Ascending aorta (tissue), 2 donors: ENCODE measurements around the gene TF. TPM values are rescaled to one million over a fixed set of nuclear protein-coding genes. Genes with fewer than 3 reads are reported as not detected.

ENCODE experiments used
- DNase-seq, 2 donors: peaks; one replicate each; pipeline ENCODE4 v3.0.0-alpha.2; 2019; ENCODE audit warnings: low spot score in 2 of 2
- H3K27ac ChIP-seq, 2 donors: fragments of 200-600 bp; sonication (generic); one replicate each; pipeline ENCODE4 v1.5.1; 2016 to 2017; ENCODE audit warnings: mild to moderate bottlenecking in 1 of 2
- H3K27me3 ChIP-seq: fragments of 200-600 bp; sonication (generic); one replicate; pipeline ENCODE4 v1.5.1; 2017
- H3K36me3 ChIP-seq, 2 donors: fragments of 200-600 bp; sonication (generic); one replicate each; pipeline ENCODE4 v1.5.1; 2016
- H3K4me1 ChIP-seq, 2 donors: fragments of 200-600 bp; sonication (generic); one replicate each; pipeline ENCODE4 v1.5.1; 2016 to 2017; ENCODE audit warnings: mild to moderate bottlenecking in 1 of 2
- H3K4me3 ChIP-seq, 2 donors: fragments of 200-600 bp; sonication (generic); one replicate each; pipeline ENCODE4 v1.5.1; 2016 to 2017; ENCODE audit warnings: mild to moderate bottlenecking in 1 of 2
- H3K9me3 ChIP-seq, 2 donors: fragments of 200-600 bp; sonication (generic); one replicate each; pipeline ENCODE4 v1.5.1; 2016
- CTCF ChIP-seq, 3 experiments: fragments of 200-600 bp in 2 of 3; fragments of 450-650 bp in 1 of 3; sonication (generic) in 2 of 3; IDR thresholded peaks; one replicate each; pipeline ENCODE4 v1.5.1; 2016 to 2019; ENCODE audit warnings: antibody characterized with exemption in 3 of 3, mild to moderate bottlenecking in 1 of 3, moderate library complexity in 1 of 3
- intact Hi-C: fragments of 100-400 bp; cut with DNase I; formaldehyde crosslinking; loops from one replicate; pipeline ENCODE4 v1.15.1; 2023
- total RNA-seq: library from RNA; depleted of rRNA; stranded (reverse); fragments of >200 nt; gene quantifications from one replicate; pipeline ENCODE4 v1.1.0, GENCODE V29; 2016

Gene TF
- total RNA-seq, 1 donor from 2014 or later = 62.8 TPM

- no peaks in the 10 kb centered on the region for H3K27me3 ChIP-seq
- DNase-seq = no peak
- no peaks in the 10 kb centered on the region for H3K4me1 ChIP-seq
- no peaks in the 10 kb centered on the region for H3K36me3 ChIP-seq
- H3K4me3 ChIP-seq = no peak overlapping the region
- TF ChIP-seq CTCF (IDR thresholded peaks at IDR 0.05) = no peak
- intact Hi-C loops = no loop called here
- H3K9me3 ChIP-seq = no peaks in the 10 kb centered on the region
- no peak overlapping the region for H3K27ac ChIP-seq
Observed at GRCh38 chr3:133773732-133774131, 27.5 kb downstream of the TF start.

- no peaks in the 10 kb centered on the region for H3K27me3 ChIP-seq
- intact Hi-C loops = no loop called here
- no peaks in the 10 kb centered on the region for H3K4me1 ChIP-seq
- H3K9me3 ChIP-seq = no peaks in the 10 kb centered on the region
- no peak overlapping the region for H3K27ac ChIP-seq
- no peaks in the 10 kb centered on the region for H3K36me3 ChIP-seq
- no peak for DNase-seq
- H3K4me3 ChIP-seq = no peak overlapping the region
- TF ChIP-seq CTCF (IDR thresholded peaks at IDR 0.05) = no peak
Observed at GRCh38 chr3:133775309-133775708, 29.1 kb downstream of the TF start.

GRCh38 chr3:133775835-133776234, 29.6 kb downstream of the TF start:
- H3K36me3 ChIP-seq = no peaks in the 10 kb centered on the region
- H3K4me1 ChIP-seq = no peaks in the 10 kb centered on the region
- DNase-seq = no peak
- H3K27ac ChIP-seq = no peak overlapping the region
- intact Hi-C loops = no loop called here
- no peaks in the 10 kb centered on the region for H3K9me3 ChIP-seq
- H3K4me3 ChIP-seq = no peak overlapping the region
- no peaks in the 10 kb centered on the region for H3K27me3 ChIP-seq
- no peak for TF ChIP-seq CTCF (IDR thresholded peaks at IDR 0.05)

GRCh38 chr3:133776794-133777438, 30.7 kb downstream of the TF start:
- no peaks in the 10 kb centered on the region for H3K9me3 ChIP-seq
- intact Hi-C loops = no loop called here

GRCh38 chr3:133777807-133778568, 31.8 kb downstream of the TF start:
- no peak for DNase-seq
- intact Hi-C loops = no loop called here
- Histone ChIP-seq H3K9me3 (no peaks in the 10 kb centered on the region), H3K27me3 (no peaks in the 10 kb centered on the region), H3K27ac (no peak overlapping the region), H3K4me1 (no peaks in the 10 kb centered on the region), H3K4me3 (no peak overlapping the region), H3K36me3 (no peaks in the 10 kb centered on the region)
- TF ChIP-seq CTCF (IDR thresholded peaks at IDR 0.05) = no peak

More at GRCh38 chr3:133776794-133777438, 30.7 kb downstream of the TF start:
- no peak for DNase-seq
- no peak overlapping the region for H3K4me3 ChIP-seq
- no peak for TF ChIP-seq CTCF (IDR thresholded peaks at IDR 0.05)
- no peak overlapping the region for H3K27ac ChIP-seq
- no peaks in the 10 kb centered on the region for H3K4me1 ChIP-seq
- H3K36me3 ChIP-seq = no peaks in the 10 kb centered on the region
- no peaks in the 10 kb centered on the region for H3K27me3 ChIP-seq
